ENCODE results near the gene BFSP2. TPM values are rescaled to one million over a fixed set of nuclear protein-coding genes. Genes with fewer than 3 reads are reported as not detected.

The BFSP2 gene, protein sequence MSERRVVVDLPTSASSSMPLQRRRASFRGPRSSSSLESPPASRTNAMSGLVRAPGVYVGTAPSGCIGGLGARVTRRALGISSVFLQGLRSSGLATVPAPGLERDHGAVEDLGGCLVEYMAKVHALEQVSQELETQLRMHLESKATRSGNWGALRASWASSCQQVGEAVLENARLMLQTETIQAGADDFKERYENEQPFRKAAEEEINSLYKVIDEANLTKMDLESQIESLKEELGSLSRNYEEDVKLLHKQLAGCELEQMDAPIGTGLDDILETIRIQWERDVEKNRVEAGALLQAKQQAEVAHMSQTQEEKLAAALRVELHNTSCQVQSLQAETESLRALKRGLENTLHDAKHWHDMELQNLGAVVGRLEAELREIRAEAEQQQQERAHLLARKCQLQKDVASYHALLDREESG
- total RNA-seq (2022): not detected in 2 replicates
- Bru-seq, nascent RNA: not detected
- percentile 1 among the genes with signal in this experiment for BruChase-seq, experiment 1, labeled RNA remaining after a 6-hour chase
- percentile 1 among the genes with signal in this experiment for BruChase-seq, experiment 2, labeled RNA remaining after a 2-hour chase
- long read RNA-seq: 0 reads

DNA sequence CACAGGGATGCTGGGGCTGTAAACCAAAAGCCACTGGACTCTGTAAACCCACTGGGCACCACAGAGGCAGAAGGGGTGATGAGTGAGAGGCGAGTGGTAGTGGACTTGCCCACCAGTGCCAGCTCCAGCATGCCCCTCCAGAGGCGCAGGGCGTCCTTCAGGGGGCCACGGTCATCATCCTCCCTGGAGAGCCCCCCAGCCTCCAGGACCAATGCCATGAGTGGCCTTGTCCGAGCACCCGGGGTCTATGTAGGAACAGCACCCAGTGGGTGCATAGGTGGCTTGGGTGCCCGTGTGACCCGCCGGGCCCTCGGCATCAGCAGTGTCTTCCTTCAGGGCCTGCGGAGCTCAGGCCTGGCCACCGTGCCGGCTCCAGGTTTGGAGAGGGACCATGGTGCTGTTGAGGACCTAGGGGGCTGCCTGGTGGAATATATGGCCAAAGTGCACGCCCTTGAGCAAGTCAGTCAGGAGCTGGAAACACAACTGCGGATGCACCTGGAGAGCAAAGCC, at the start of gene BFSP2:
BFSP2 (plus strand) TSS at position 51 of the 510 bp plus-strand sequence; CDS start at position 79, 28 bp downstream.
- no TSS peak for BruUV-seq (replicated peaks)
- Mint-ChIP-seq H3K27ac (ENCODE audit: low read depth, unreplicated experiment) (no peak within 1 kb of the TSS), H3K36me3 (ENCODE audit: insufficient read depth, unreplicated experiment) (no peaks in the 10 kb centered on the region), H3K9me3 (ENCODE audit: unreplicated experiment) (no peaks in the 10 kb centered on the region), H3K4me3 (ENCODE audit: unreplicated experiment) (no peak within 1 kb of the TSS), H3K4me1 (ENCODE audit: insufficient read depth, unreplicated experiment) (no peaks in the 10 kb centered on the region), H3K27me3 (ENCODE audit: insufficient read depth, unreplicated experiment) (peaks cover 32% of the 10 kb centered on the region)
- no peak for DNase-seq (ENCODE audit: unreplicated experiment)
- TF ChIP-seq, protein P1, sequence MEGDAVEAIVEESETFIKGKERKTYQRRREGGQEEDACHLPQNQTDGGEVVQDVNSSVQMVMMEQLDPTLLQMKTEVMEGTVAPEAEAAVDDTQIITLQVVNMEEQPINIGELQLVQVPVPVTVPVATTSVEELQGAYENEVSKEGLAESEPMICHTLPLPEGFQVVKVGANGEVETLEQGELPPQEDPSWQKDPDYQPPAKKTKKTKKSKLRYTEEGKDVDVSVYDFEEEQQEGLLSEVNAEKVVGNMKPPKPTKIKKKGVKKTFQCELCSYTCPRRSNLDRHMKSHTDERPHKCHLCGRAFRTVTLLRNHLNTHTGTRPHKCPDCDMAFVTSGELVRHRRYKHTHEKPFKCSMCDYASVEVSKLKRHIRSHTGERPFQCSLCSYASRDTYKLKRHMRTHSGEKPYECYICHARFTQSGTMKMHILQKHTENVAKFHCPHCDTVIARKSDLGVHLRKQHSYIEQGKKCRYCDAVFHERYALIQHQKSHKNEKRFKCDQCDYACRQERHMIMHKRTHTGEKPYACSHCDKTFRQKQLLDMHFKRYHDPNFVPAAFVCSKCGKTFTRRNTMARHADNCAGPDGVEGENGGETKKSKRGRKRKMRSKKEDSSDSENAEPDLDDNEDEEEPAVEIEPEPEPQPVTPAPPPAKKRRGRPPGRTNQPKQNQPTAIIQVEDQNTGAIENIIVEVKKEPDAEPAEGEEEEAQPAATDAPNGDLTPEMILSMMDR (IDR thresholded peaks at IDR 0.05; ENCODE audit: unreplicated experiment): no peak
- CTCF ChIA-PET: interaction anchor here (0.5 to 1.3 kb wide), 8 partner anchors 9 to 674 kb away, joined by 3 to 5 read pairs (median 4); partner anchors contain the start of gene CDV3
- POLR2A ChIA-PET: interaction anchor here (0.6 kb wide), 1 partner anchor 443 kb away, joined by 3 read pairs; no protein-coding TSS in a partner anchor
- intact Hi-C loops (cut with micrococcal nuclease): no loop called here

DNA sequence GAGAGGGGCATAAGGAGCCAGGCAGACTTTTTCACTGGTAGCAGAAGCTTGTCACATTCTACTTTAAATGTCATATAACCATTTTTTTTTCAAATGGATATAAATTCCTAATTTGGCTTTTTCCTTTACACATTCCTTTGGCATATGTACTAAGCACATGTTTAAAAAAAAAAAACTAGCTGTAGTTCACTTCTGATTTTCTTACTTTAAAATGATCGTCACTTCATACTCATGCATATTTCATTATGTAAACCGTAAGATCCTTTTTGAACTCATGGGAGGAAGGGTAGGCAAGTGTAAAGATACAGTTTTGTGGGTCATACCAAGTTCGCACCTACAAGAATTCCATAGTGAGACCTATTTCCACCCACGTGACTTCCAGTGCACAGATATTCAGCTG, 45.1 kb upstream of the BFSP2 start:
- CTCF ChIA-PET: interaction anchor here (1.1 kb wide), 1 partner anchor 10 kb away, joined by 3 read pairs; no protein-coding TSS in a partner anchor

DNA sequence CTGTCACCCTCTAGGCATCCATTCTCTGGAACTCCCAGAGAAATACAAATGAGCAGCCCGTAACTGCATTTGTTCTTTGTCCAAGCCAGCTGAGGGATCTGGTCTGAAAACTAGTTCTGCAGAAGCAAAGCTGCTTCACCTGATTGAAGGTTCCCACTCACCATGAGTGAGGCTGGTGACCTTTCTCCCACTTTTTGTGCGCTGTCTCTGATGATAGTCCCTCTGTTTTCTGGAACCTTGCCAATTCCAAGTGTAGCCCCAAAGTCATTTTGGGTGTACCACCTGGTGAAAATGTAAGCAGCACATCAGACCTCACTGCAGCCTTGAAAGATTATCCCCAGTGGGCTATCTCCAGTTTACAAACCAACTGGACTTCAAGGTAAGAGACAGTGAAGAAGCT, 39.4 kb upstream of the BFSP2 start:
- ChIA-PET CTCF (interaction anchor here (0.8 to 1.6 kb wide), 2 partner anchors 16 to 64 kb away, joined by 3 to 4 read pairs; no protein-coding TSS in a partner anchor), POLR2A (no interaction called here)
- intact Hi-C loops (cut with micrococcal nuclease): no loop called here
- Mint-ChIP-seq H3K27ac (ENCODE audit: low read depth, unreplicated experiment) (no peak overlapping the region), H3K4me1 (ENCODE audit: insufficient read depth, unreplicated experiment) (no peaks in the 10 kb centered on the region), H3K9me3 (ENCODE audit: unreplicated experiment) (peaks cover 10% of the 10 kb centered on the region), H3K4me3 (ENCODE audit: unreplicated experiment) (no peak overlapping the region), H3K36me3 (ENCODE audit: insufficient read depth, unreplicated experiment) (no peaks in the 10 kb centered on the region), H3K27me3 (ENCODE audit: insufficient read depth, unreplicated experiment) (peaks cover 60% of the 10 kb centered on the region)
- no peak for DNase-seq (ENCODE audit: unreplicated experiment)
- BruUV-seq (replicated peaks): no TSS peak
- TF ChIP-seq, protein P1 (IDR thresholded peaks at IDR 0.05; ENCODE audit: unreplicated experiment): no peak

More for the DNA sequence above, 45.1 kb upstream of the BFSP2 start:
- intact Hi-C loops (cut with micrococcal nuclease): no loop called here
- POLR2A ChIA-PET: interaction anchor here (0.5 kb wide), 1 partner anchor 1016 kb away, joined by 3 read pairs; no protein-coding TSS in a partner anchor
- BruUV-seq (replicated peaks): no TSS peak
- Mint-ChIP-seq H3K4me3 (ENCODE audit: unreplicated experiment) (no peak overlapping the region), H3K4me1 (ENCODE audit: insufficient read depth, unreplicated experiment) (no peaks in the 10 kb centered on the region), H3K27ac (ENCODE audit: low read depth, unreplicated experiment) (no peak overlapping the region), H3K9me3 (ENCODE audit: unreplicated experiment) (peaks cover 10% of the 10 kb centered on the region), H3K27me3 (ENCODE audit: insufficient read depth, unreplicated experiment) (peaks cover 53% of the 10 kb centered on the region), H3K36me3 (ENCODE audit: insufficient read depth, unreplicated experiment) (no peaks in the 10 kb centered on the region)
- TF ChIP-seq, protein P1 (IDR thresholded peaks at IDR 0.05; ENCODE audit: unreplicated experiment): no peak
- no peak for DNase-seq (ENCODE audit: unreplicated experiment)

DNA sequence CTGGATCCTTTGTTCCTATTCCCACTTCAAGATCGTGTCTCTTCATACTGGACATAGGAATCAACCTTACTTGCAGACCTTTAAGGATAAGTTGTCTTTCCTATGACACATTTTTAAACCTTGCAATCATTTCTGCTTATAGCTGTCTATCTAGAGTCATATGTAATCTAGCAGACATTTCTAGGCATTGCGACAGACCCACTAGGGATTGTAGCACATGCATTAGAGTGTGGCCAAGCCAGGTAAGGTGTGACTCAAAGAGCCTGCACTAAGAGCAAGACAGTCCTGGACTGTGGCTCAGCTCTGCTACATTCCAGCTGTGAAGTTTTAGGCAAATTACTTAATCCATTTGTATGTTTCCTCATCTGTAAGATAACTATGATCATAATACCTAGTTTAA, 38.8 kb upstream of the BFSP2 start:
- H3K4me1 Mint-ChIP-seq (ENCODE audit: insufficient read depth, unreplicated experiment): no peaks in the 10 kb centered on the region
- intact Hi-C loops (cut with micrococcal nuclease): no loop called here
- H3K9me3 Mint-ChIP-seq (ENCODE audit: unreplicated experiment): peaks cover 10% of the 10 kb centered on the region
- POLR2A ChIA-PET: no interaction called here
- no peaks in the 10 kb centered on the region for H3K36me3 Mint-ChIP-seq (ENCODE audit: insufficient read depth, unreplicated experiment)
- no TSS peak for BruUV-seq (replicated peaks)
- H3K27ac Mint-ChIP-seq (ENCODE audit: low read depth, unreplicated experiment): no peak overlapping the region
- DNase-seq (ENCODE audit: unreplicated experiment): peak; percentile 42
- peaks cover 61% of the 10 kb centered on the region for H3K27me3 Mint-ChIP-seq (ENCODE audit: insufficient read depth, unreplicated experiment)
- CTCF ChIA-PET: interaction anchor here (0.6 to 1.6 kb wide), 4 partner anchors 10 to 431 kb away, joined by 3 to 4 read pairs (median 3); no protein-coding TSS in a partner anchor
- TF ChIP-seq, protein P1 (IDR thresholded peaks at IDR 0.05; ENCODE audit: unreplicated experiment): no peak
- H3K4me3 Mint-ChIP-seq (ENCODE audit: unreplicated experiment): no peak overlapping the region

All from MCF 10A (cell line).